Lung microvascular endothelial cell (primary cell): ENCODE results near the gene OLR1. TPM values are rescaled to one million over a fixed set of nuclear protein-coding genes. Genes with fewer than 3 reads are reported as not detected.

Source experiments
- DNase-seq, 2 donors: peaks; one replicate each; pipeline versions ENCODE4 v3.0.0 to v3.0.0-alpha.2; 2010; ENCODE audit warnings: low read depth in 2 of 2
- total RNA-seq: library from RNA; depleted of rRNA; stranded (reverse); fragments of >200 nt; gene quantifications from 2 replicates; pipeline ENCODE4 v1.2.1, GENCODE V29; 2014

Gene OLR1
- total RNA-seq, 1 donor from 2014 or later = not detected

- peak; percentile 76 to 78 for DNase-seq
Measured at GRCh38 chr12:10153271-10154144, 18.4 kb downstream of the OLR1 start.

GRCh38 chr12:10151621-10152020 is 20.3 kb downstream of the OLR1 start:
- DNase-seq = no peak

DNA sequence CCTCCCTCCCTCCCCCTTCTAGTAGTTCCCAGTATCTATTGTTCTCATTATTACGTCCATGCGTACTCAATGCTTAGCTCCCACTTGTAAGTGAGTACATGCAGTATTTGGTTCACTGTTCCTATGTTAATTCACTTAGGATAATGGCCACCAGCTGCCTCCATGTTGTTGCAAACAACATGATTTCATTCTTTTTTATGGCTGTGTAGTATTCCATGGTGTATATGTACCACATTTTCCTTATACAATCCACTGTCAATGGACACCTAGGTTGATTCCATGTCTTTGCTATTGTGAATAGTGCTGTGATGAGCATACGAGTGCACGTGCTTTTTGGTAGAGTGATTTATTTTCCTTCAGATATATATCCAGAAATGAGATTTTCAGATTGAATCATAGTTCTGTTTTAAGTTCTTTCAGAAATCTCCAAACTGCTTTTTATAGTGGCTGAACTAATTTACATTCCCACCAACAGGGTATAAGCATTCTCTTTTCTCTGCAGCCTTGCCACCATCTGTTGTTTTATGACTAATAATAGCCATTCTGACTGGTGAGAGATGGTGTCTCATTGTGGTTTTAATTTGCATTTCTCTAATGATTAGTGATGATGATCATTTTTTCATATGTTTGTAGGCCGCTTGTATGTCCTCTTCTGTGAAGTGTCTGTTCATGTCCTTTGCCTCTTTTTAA is 24.1 kb downstream of the OLR1 start:
- DNase-seq = no peak

DNA sequence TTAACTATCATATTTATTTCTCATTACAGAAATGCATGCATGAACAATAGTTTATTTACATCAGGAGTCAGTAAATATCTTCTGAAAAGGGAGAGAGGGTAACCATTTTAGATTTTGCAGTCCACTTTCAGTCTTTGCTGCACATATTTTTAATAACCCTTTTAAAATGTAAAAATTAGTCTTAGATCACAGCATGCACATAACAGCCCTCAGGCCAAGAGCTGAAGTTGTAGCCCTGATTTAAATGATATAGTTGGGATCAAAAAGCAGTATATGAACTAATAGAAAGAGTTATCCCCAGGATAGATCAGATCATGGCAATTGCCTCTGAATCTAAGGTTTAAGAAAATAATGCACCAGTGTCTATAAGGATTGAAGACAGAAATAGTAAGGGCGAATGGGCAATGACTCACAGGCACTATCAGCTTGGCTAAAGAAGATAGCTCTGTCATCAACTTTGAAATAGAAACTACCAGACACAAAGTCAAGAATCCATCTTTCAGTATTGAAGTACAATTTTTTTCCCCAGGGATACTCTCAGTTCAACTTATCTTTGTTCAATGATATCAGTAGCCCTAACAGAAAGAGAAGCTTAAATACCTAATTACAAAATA is 28.8 kb downstream of the OLR1 start:
- DNase-seq = peak in 1 of 2 donors; percentile 36

DNA sequence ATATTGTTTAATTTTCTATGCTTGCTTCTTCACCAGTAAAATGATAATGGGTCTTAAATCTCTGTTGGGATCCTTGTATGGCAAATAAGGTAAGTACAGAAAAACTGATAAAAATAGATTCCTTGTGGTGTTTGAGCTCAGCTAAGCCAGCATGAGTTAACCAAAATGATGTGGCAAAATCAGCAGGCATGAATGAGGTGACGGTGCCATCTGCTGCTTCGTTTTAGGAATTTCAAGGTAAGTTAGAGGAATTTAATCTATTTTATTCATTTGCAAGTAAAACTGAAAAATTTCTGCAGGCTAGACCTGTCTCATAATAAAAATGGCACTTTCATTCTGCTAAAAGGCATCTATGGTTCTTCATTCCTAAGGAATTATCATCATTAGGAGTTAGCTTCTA is 31.9 kb downstream of the OLR1 start:
- peak; percentile 87 for DNase-seq

GRCh38 chr12:10136637-10137205 is 35.2 kb downstream of the OLR1 start:
- no peak for DNase-seq

DNA sequence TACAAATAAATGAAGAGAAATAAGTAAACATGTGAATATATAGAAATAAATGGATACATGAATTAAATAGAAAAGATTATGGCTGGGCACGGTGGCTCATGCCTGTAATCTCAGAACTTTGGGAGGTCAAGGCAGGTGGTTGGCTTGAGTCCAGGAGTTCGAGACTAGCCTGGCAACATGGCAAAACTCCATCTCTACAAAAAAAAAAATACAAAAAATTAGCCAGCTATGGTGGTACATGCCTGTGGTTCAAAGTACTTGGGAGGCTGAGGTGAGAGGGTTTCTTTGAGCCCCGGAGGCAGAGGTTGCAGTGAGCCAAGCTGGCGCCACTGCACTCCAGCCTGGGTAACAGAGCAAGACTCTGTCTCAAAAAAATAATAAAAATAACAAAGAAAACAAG is 36.8 kb downstream of the OLR1 start:
- no peak for DNase-seq

GRCh38 chr12:10132850-10133370 is 39.0 kb downstream of the OLR1 start:
- DNase-seq = no peak

- DNase-seq = no peak
Measured at GRCh38 chr12:10131111-10131690, 40.7 kb downstream of the OLR1 start.

DNA sequence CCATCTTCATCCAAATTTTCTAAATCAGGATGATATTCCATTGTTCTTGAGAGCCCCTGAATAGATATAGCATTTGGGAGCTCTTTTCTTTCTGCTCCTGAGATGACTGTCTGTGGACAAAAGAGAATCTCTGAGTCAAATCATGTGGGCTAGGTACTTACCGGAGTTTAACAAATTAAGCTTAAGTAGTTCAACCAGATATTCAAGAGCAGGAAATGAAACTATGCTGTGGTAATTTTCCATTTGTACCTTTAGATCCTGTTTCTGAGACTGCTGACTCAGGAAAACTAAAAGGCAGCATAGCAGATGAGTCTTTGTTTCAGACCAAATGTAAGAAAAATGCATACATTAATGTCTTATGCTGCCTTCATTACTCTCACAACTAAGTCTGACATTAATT is 41.9 kb downstream of the OLR1 start, which contains the start of gene CLEC7A:
CLEC7A (minus strand) TSS at position 158 of the 400 bp plus-strand sequence; CDS start at position 41, 117 bp downstream.
- DNase-seq = peak; percentile 8 to 35

DNA sequence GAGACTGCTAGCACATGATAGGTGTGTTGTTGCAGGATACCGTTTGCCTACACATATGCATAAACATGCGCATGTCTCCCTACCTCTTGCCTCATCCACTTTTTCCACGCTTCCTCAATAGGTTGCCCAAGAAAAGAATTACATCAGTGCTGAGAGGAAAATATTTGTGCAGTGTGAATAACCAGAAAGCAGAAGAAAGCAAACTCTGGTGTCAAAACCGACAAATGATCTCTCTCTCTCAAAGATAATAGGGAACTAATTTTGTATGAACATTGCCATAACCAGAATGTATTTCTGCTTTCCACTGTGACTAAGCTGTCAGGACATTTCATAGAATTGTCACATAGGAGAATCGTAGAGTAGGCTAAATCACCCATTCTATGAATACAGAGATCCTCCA is 43.2 kb downstream of the OLR1 start:
- DNase-seq = no peak

DNA sequence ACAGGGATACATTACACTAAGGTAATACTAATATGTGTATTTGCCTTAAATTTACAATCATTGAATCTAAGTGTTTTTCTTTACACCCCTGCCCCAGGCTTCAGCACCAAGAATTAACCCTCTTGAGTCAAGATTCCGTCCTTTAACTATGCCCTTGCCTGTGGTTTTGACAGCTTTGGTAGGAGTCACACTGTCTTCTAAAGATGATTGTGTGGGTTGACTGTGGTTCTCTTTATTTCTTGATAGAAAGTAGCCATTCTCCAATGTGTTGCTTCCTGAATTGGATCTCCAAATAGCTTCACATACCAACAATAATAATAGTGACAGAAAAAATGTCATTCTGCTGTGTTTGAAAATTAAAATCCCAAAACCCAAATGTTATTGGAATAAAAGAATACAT is 45.5 kb downstream of the OLR1 start:
- no peak for DNase-seq

GRCh38 chr12:10122689-10123088 is 49.2 kb downstream of the OLR1 start:
- DNase-seq = no peak

GRCh38 chr12:10121278-10121677 is 50.7 kb downstream of the OLR1 start:
- no peak for DNase-seq

DNA sequence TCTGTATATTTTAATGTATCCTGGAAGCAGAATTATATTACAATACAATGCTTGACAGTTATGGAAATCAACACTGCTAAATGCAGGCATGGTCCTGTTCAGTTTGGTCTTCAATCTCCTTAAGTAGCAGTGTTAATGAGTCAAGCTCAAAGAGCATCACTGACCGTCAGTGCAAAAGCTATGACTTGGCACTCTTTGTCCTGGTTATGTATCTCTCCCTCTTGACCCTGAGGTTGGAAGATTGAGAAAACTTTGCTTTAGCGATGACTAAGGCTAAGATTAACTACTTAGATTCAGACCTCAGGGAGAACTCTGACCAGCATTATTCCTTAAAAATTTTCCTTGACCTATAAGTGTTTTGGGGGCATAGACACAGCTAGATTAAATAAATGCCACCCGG is 52.9 kb downstream of the OLR1 start:
- no peak for DNase-seq

- no peak for DNase-seq
Measured at GRCh38 chr12:10115890-10116289, 56.0 kb downstream of the OLR1 start.

- DNase-seq = no peak
Measured at GRCh38 chr12:10115311-10115710, 56.6 kb downstream of the OLR1 start.

DNA sequence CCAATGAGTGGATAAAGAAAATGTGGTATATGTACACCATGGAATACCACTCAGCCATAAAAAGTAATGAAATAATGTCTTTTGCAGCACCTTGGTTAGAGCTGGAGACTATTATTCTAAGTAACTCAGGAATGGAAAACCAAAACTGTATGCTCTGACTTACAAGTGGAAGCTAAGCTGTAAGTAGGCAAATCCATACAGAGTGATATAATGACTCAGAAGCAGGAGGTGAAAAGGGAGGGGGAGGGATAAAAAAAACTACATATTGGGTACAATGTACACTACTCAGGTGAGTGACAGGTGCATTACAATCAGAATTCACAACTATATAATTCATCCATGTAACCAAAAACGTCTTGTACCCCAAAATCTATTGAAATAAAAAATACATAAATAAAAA is 58.0 kb downstream of the OLR1 start:
- no peak for DNase-seq

DNA sequence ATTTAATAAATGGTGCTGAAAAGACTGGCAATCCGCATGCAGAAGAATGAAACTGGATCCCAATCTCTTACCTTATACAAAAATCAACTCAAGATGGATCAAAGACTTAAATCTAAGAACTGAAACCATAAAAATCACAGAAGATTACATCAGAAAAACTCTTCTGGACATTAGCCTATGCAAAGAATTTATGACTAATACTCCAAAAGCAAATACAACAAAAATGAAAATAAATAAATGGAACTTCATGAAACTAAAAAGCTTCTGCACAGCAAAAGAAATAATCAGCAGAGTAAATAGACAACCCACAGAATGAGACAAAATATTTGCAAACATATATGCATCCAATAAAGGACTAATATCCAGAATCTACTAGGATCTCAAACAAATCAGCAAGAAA is 58.9 kb downstream of the OLR1 start:
- no peak for DNase-seq

DNA sequence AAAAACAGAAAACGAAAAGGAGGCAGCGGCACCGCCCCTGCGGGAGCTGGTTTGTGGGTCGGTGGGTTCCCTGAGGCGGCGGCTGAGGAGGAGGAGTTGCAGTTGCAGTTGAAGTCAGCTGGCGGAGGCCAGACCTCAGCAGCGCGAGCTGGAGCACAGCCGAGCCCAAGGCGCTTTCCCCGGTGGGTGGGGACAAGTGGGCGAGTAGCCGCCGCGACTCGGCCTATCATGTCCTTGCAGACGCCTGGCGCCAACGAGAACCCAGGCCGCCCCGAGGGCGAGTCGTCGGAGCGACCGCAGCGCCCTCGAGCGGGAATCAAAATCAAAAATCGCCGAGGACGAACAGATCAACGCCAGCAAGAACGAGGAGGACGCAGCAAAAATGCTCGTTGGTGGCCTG is 60.5 kb downstream of the OLR1 start:
- no peak for DNase-seq

- no peak for DNase-seq
Measured at GRCh38 chr12:10110256-10110844, 61.6 kb downstream of the OLR1 start.
